ENCODE results near the gene TRIO.
A peak's percentile ranks its signal among the peaks of the same experiment; 100 is the strongest.

The TRIO gene

DNA sequence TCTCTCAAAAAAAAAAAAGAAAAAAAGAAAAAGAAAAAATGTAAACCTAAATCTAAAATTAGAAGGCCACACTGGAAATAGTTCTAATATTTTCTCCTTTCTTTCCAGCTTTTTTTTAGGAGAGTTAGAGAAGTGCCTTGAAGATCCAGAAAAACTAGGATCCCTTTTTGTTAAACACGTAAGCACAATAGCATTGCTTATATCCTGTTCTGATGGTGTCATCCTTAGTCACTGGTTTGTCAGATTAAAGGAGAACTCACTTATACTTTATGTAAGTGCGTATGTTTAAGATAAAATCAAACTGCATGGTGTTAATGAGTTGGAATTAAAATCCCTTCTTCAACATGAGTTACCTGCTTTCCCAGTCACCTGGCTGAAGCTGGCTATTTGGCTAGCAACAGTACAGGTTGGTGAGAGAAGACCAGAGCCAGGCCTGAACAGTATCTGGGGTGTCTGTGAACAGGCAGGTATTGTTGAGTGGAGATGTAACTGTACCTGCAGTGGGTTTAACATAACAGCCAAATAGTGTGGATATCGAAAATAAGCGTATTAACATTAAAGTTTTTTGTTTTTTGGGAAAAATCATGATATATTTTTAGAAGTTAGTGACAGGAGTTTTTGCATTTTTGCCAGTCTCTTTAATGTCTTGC, 333.8 kb downstream of the TRIO start (continued):
- no peak for TF ChIP-seq ZNF561 (tag by site-specific recombination; IDR thresholded peaks at IDR 0.05; ENCODE audit: borderline replicate concordance)

DNA sequence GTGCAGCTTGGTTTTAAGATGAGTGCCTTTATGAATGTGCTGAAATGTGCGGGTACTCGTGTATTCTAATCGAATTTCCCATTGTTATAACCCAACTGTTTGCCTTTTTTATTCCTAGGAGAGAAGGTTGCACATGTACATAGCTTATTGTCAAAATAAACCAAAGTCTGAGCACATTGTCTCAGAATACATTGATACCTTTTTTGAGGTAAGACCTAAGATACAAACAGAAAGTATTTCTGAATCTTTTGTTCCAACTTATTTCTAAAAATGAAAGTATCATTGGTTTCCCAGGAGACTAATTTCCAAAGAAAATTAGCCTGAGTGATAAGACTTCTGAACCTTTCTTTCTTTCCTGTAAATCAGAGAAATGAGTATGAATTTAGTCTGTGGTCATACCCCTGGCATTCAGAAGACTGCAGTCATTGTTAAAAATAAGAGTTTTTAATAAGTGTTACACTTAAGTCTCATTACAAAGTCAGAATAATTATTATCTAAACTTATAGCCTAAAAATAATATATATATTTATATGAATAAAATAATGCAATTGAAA, 336.1 kb downstream of the TRIO start:
- Histone ChIP-seq H3K4me3 (ENCODE audit: low read depth, low read length) (no peak overlapping the region), H3K36me3 (ENCODE audit: control insufficient read depth in 2 of 2, insufficient read depth in 1 of 2, low read length in 2 of 2) (peaks cover 73 to 90% of the 10 kb centered on the region in 2 experiments), H3K9me3 (ENCODE audit: control insufficient read depth, insufficient read depth, low read depth, low read length) (no peaks in the 10 kb centered on the region), H3K4me1 (ENCODE audit: control insufficient read depth, insufficient read depth, low read length) (no peaks in the 10 kb centered on the region), H3K27ac (ENCODE audit: extremely low read depth, low read depth, low read length) (no peak overlapping the region)
- ChIA-PET CTCF (interaction anchor here (0.6 to 1.1 kb wide), 2 partner anchors 502 to 705 kb away, joined by 3 read pairs; no protein-coding TSS in a partner anchor), POLR2A (no interaction called here)
- TF ChIP-seq ZNF366 (tag by site-specific recombination; conservative IDR thresholded peaks at IDR 0.05) (no peak), ZNF654 (tag by site-specific recombination; IDR thresholded peaks at IDR 0.05; ENCODE audit: low read depth) (no peak), ZBTB17 (tag by site-specific recombination; IDR thresholded peaks at IDR 0.05) (no peak), ZNF223 (tag by site-specific recombination; IDR thresholded peaks at IDR 0.05) (no peak), FEZF1 (tag by site-specific recombination; IDR thresholded peaks at IDR 0.05) (no peak)

DNA sequence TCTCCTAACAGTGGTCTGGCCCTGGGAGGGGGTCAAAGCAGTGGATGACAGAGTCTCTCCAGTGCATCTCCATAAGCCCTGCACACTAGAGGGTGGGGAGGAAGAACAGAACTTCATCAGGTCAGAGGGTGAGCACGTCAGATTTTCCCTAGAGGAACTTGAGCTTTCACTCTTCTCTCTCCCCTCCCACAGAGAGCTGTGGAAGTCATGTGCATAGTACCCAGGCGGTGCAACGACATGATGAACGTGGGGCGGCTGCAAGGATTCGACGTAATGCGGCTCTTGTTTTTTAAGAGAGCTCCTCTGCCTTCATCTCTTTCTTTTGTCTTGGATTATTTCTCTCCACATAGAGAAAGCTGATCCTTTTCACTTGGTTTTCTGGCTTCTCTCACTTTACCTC, 338.2 kb downstream of the TRIO start:
- Histone ChIP-seq H3K4me3 (ENCODE audit: low read depth, low read length) (no peak overlapping the region), H3K9me3 (ENCODE audit: control insufficient read depth, insufficient read depth, low read depth, low read length) (no peaks in the 10 kb centered on the region), H3K27ac (ENCODE audit: extremely low read depth, low read depth, low read length) (no peak overlapping the region), H3K36me3 (ENCODE audit: control insufficient read depth in 2 of 2, insufficient read depth in 1 of 2, low read length in 2 of 2) (peaks cover 83 to 89% of the 10 kb centered on the region in 2 experiments), H3K4me1 (ENCODE audit: control insufficient read depth, insufficient read depth, low read length) (no peaks in the 10 kb centered on the region)
- CTCF ChIA-PET: interaction anchor here (0.6 to 1.2 kb wide), 2 partner anchors 10 to 167 kb away, joined by 3 read pairs; no protein-coding TSS in a partner anchor
- POLR2A ChIA-PET: interaction anchor here (0.7 kb wide), 1 partner anchor 1192 kb away, joined by 7 read pairs; no protein-coding TSS in a partner anchor
- TF ChIP-seq, protein P1, sequence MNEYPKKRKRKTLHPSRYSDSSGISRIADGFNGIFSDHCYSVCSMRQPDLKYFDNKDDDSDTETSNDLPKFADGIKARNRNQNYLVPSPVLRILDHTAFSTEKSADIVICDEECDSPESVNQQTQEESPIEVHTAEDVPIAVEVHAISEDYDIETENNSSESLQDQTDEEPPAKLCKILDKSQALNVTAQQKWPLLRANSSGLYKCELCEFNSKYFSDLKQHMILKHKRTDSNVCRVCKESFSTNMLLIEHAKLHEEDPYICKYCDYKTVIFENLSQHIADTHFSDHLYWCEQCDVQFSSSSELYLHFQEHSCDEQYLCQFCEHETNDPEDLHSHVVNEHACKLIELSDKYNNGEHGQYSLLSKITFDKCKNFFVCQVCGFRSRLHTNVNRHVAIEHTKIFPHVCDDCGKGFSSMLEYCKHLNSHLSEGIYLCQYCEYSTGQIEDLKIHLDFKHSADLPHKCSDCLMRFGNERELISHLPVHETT (tag by site-specific recombination; IDR thresholded peaks at IDR 0.05): no peak
- TF ChIP-seq, protein P2, sequence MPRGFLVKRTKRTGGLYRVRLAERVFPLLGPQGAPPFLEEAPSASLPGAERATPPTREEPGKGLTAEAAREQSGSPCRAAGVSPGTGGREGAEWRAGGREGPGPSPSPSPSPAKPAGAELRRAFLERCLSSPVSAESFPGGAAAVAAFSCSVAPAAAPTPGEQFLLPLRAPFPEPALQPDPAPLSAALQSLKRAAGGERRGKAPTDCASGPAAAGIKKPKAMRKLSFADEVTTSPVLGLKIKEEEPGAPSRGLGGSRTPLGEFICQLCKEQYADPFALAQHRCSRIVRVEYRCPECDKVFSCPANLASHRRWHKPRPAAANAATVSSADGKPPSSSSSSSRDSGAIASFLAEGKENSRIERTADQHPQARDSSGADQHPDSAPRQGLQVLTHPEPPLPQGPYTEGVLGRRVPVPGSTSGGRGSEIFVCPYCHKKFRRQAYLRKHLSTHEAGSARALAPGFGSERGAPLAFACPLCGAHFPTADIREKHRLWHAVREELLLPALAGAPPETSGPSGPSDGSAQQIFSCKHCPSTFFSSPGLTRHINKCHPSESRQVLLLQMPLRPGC (tag by site-specific recombination; IDR thresholded peaks at IDR 0.05): no peak
- peak; percentile 51 for TF ChIP-seq PRDM1 (tag by site-specific recombination; IDR thresholded peaks at IDR 0.05)
- TF ChIP-seq, protein P3, sequence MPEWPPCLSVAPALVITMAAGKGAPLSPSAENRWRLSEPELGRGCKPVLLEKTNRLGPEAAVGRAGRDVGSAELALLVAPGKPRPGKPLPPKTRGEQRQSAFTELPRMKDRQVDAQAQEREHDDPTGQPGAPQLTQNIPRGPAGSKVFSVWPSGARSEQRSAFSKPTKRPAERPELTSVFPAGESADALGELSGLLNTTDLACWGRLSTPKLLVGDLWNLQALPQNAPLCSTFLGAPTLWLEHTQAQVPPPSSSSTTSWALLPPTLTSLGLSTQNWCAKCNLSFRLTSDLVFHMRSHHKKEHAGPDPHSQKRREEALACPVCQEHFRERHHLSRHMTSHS (tag by site-specific recombination; IDR thresholded peaks at IDR 0.05): no peak

DNA sequence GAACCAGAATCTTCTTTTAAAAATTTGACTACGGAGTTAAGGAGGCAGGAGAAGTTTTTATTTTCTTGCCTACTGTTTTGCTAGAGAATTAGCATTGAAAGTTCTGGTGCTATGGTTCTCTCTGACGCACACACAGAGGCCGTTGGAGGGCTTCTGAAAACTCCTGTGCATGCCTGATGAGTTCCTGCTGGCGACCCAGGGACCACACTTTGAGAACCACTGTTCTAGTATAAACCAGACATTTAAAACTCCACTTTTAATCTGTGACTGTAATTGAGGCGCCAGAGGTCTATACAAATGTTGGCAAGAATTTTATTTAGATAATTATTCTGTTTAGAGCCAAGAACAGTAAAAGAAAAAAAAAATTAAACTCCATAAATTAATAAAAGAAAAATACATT, 338.9 kb downstream of the TRIO start:
- Histone ChIP-seq H3K27ac (ENCODE audit: extremely low read depth, low read depth, low read length) (no peak overlapping the region), H3K9me3 (ENCODE audit: control insufficient read depth, insufficient read depth, low read depth, low read length) (no peaks in the 10 kb centered on the region), H3K4me3 (ENCODE audit: low read depth, low read length) (no peak overlapping the region), H3K4me1 (ENCODE audit: control insufficient read depth, insufficient read depth, low read length) (no peaks in the 10 kb centered on the region), H3K36me3 (ENCODE audit: control insufficient read depth in 2 of 2, insufficient read depth in 1 of 2, low read length in 2 of 2) (peaks cover 75 to 89% of the 10 kb centered on the region in 2 experiments)
- CTCF ChIA-PET: interaction anchor here (1.2 kb wide), 1 partner anchor 166 kb away, joined by 3 read pairs; no protein-coding TSS in a partner anchor
- POLR2A ChIA-PET: no interaction called here
- TF ChIP-seq, protein P4, sequence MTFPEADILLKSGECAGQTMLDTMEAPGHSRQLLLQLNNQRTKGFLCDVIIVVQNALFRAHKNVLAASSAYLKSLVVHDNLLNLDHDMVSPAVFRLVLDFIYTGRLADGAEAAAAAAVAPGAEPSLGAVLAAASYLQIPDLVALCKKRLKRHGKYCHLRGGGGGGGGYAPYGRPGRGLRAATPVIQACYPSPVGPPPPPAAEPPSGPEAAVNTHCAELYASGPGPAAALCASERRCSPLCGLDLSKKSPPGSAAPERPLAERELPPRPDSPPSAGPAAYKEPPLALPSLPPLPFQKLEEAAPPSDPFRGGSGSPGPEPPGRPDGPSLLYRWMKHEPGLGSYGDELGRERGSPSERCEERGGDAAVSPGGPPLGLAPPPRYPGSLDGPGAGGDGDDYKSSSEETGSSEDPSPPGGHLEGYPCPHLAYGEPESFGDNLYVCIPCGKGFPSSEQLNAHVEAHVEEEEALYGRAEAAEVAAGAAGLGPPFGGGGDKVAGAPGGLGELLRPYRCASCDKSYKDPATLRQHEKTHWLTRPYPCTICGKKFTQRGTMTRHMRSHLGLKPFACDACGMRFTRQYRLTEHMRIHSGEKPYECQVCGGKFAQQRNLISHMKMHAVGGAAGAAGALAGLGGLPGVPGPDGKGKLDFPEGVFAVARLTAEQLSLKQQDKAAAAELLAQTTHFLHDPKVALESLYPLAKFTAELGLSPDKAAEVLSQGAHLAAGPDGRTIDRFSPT (tag by site-specific recombination; IDR thresholded peaks at IDR 0.05): no peak
- TF ChIP-seq WT1 (tag by site-specific recombination; IDR thresholded peaks at IDR 0.05): no peak
- no peak for TF ChIP-seq REPIN1 (tag by site-specific recombination; IDR thresholded peaks at IDR 0.05; ENCODE audit: low read depth)
- TF ChIP-seq ZNF114 (tag by site-specific recombination; IDR thresholded peaks at IDR 0.05): no peak
- TF ChIP-seq YY2 (tag by site-specific recombination; IDR thresholded peaks at IDR 0.05): no peak
- TF ChIP-seq ZNF473 (tag by site-specific recombination; IDR thresholded peaks at IDR 0.05): no peak
- no peak for TF ChIP-seq ZNF248 (tag by site-specific recombination; IDR thresholded peaks at IDR 0.05)
- no peak for TF ChIP-seq ZBTB48 (tag by site-specific recombination; IDR thresholded peaks at IDR 0.05)
- no peak for TF ChIP-seq ZNF391 (tag by site-specific recombination; IDR thresholded peaks at IDR 0.05; ENCODE audit: borderline replicate concordance, low read depth)
- no peak for TF ChIP-seq ZNF354C (tag by site-specific recombination; IDR thresholded peaks at IDR 0.05; ENCODE audit: borderline replicate concordance, low read depth)
- no peak for TF ChIP-seq ZNF23 (tag by site-specific recombination; IDR thresholded peaks at IDR 0.05; ENCODE audit: borderline replicate concordance)
- no peak for TF ChIP-seq ZNF404 (tag by site-specific recombination; IDR thresholded peaks at IDR 0.05)
- no peak for TF ChIP-seq ZNF777 (tag by site-specific recombination; IDR thresholded peaks at IDR 0.05; ENCODE audit: borderline replicate concordance)
- TF ChIP-seq ZNF335 (tag by site-specific recombination; conservative IDR thresholded peaks at IDR 0.05): no peak
